Left ventricle myocardium inferior (tissue), 1 donor: ENCODE measurements around the gene FSHR. TPM values are rescaled to one million over a fixed set of nuclear protein-coding genes. Genes with fewer than 3 reads are reported as not detected.

ENCODE experiments used
- DNase-seq: peaks from one replicate; pipeline ENCODE4 v3.0.0-alpha.2; 2020
- H3K27ac ChIP-seq: fragments of 200-600 bp; replicated peaks from 2 replicates; pipeline ENCODE4 v1.8.0; 2021
- H3K27me3 ChIP-seq: fragments of 200-600 bp; 2 replicates; pipeline ENCODE4 v1.8.0; 2021; ENCODE audit warnings: low read depth
- H3K36me3 ChIP-seq: fragments of 200-600 bp; 2 replicates; pipeline ENCODE4 v1.8.0; 2021
- H3K4me1 ChIP-seq: fragments of 200-600 bp; 2 replicates; pipeline ENCODE4 v1.8.0; 2021
- H3K4me3 ChIP-seq: fragments of 200-600 bp; 2 replicates; pipeline ENCODE4 v1.8.0; 2021; ENCODE audit warnings: mild to moderate bottlenecking, moderate library complexity
- H3K9me3 ChIP-seq: fragments of 200-600 bp; replicated peaks from 2 replicates; pipeline ENCODE4 v1.8.0; 2021
- CTCF ChIP-seq: fragments of 200-600 bp; IDR thresholded peaks from 2 replicates; pipeline ENCODE4 v1.8.0; 2021; ENCODE audit warnings: antibody characterized with exemption, mild to moderate bottlenecking, borderline replicate concordance
- intact Hi-C: fragments of 100-400 bp; cut with micrococcal nuclease; formaldehyde crosslinking; loops from one replicate; pipeline ENCODE4 v1.11.0; 2022
- total RNA-seq: library from RNA; stranded (reverse); fragmentation: NEBNext Ultra II Directional; extraction: Animal tissue kit (Norgen Biotek cat#: 25700); gene quantifications from one replicate; pipeline ENCODE4 v1.2.1, GENCODE V29; 2021
- donor health status: DM: no; HTN: yes; CAD: no; lungs with severe emphysema.

Gene FSHR
- total RNA-seq, 1 donor from 2014 or later: not detected

GRCh38 chr2:48961009-48961408 lies 193.3 kb downstream of the FSHR start:
- no peak for DNase-seq
- no peaks in the 10 kb centered on the region for H3K4me1 ChIP-seq
- H3K27ac ChIP-seq: no peak overlapping the region
- H3K4me3 ChIP-seq: no peak overlapping the region
- no peaks in the 10 kb centered on the region for H3K9me3 ChIP-seq
- no peak for TF ChIP-seq CTCF
- intact Hi-C loops: no loop called here
- H3K27me3 ChIP-seq: peaks cover 23% of the 10 kb centered on the region
- no peaks in the 10 kb centered on the region for H3K36me3 ChIP-seq

- no peak overlapping the region for H3K4me3 ChIP-seq
- H3K27ac ChIP-seq: no peak overlapping the region
- H3K36me3 ChIP-seq: no peaks in the 10 kb centered on the region
- no peaks in the 10 kb centered on the region for H3K9me3 ChIP-seq
- intact Hi-C loops: no loop called here
- no peak for TF ChIP-seq CTCF
- H3K4me1 ChIP-seq: no peaks in the 10 kb centered on the region
- no peak for DNase-seq
- no peaks in the 10 kb centered on the region for H3K27me3 ChIP-seq
These were observed 199.4 kb downstream of the FSHR start for GRCh38 chr2:48954935-48955334.

GRCh38 chr2:48954311-48954710 lies 200.0 kb downstream of the FSHR start:
- H3K9me3 ChIP-seq: no peaks in the 10 kb centered on the region
- H3K4me3 ChIP-seq: no peak overlapping the region
- H3K27me3 ChIP-seq: no peaks in the 10 kb centered on the region
- DNase-seq: no peak
- H3K36me3 ChIP-seq: no peaks in the 10 kb centered on the region
- H3K27ac ChIP-seq: no peak overlapping the region
- intact Hi-C loops: no loop called here
- no peaks in the 10 kb centered on the region for H3K4me1 ChIP-seq
- TF ChIP-seq CTCF: no peak

- no peaks in the 10 kb centered on the region for H3K36me3 ChIP-seq
- peaks cover 7% of the 10 kb centered on the region for H3K4me1 ChIP-seq
- H3K9me3 ChIP-seq: no peaks in the 10 kb centered on the region
- no peak for TF ChIP-seq CTCF
- H3K27me3 ChIP-seq: no peaks in the 10 kb centered on the region
- no peak overlapping the region for H3K27ac ChIP-seq
- intact Hi-C loops: no loop called here
- H3K4me3 ChIP-seq: no peak overlapping the region
- no peak for DNase-seq
These were observed 201.7 kb downstream of the FSHR start for GRCh38 chr2:48952614-48953013.

GRCh38 chr2:48952143-48952542 lies 202.2 kb downstream of the FSHR start:
- no peak overlapping the region for H3K4me3 ChIP-seq
- intact Hi-C loops: no loop called here
- H3K27me3 ChIP-seq: no peaks in the 10 kb centered on the region
- H3K9me3 ChIP-seq: no peaks in the 10 kb centered on the region
- no peak for DNase-seq
- peaks cover 7% of the 10 kb centered on the region for H3K4me1 ChIP-seq
- no peak overlapping the region for H3K27ac ChIP-seq
- no peak for TF ChIP-seq CTCF
- H3K36me3 ChIP-seq: no peaks in the 10 kb centered on the region
